Glutamatergic neuron (in vitro differentiated cells): Measurements from ENCODE around the gene MYO18B. TPM values are rescaled to one million over a fixed set of nuclear protein-coding genes. Genes with fewer than 3 reads are reported as not detected.

Experiments
- DNase-seq: peaks from one replicate; pipeline ENCODE4 v3.0.0; 2022
- H3K27ac Mint-ChIP-seq: one replicate; pipeline ENCODE4 v1.8.0; 2020; ENCODE audit warnings: mild to moderate bottlenecking, mixed read lengths, inconsistent platforms; ENCODE audit not compliant: unreplicated experiment
- H3K27me3 Mint-ChIP-seq: one replicate; pipeline ENCODE4 v1.8.0; 2020; ENCODE audit warnings: mild to moderate bottlenecking, moderate library complexity, mixed read lengths, inconsistent platforms; ENCODE audit not compliant: unreplicated experiment
- H3K36me3 Mint-ChIP-seq: one replicate; pipeline ENCODE4 v1.8.0; 2020; ENCODE audit warnings: mild to moderate bottlenecking, mixed read lengths, inconsistent platforms; ENCODE audit not compliant: unreplicated experiment
- H3K4me1 Mint-ChIP-seq: one replicate; pipeline ENCODE4 v1.8.0; 2020; ENCODE audit warnings: mild to moderate bottlenecking, low read depth, mixed read lengths, inconsistent platforms; ENCODE audit not compliant: unreplicated experiment
- H3K4me3 Mint-ChIP-seq: one replicate; pipeline ENCODE4 v1.8.0; 2020; ENCODE audit warnings: mild to moderate bottlenecking, mixed read lengths, inconsistent platforms; ENCODE audit not compliant: unreplicated experiment
- H3K9me3 Mint-ChIP-seq: one replicate; pipeline ENCODE4 v1.8.0; 2020; ENCODE audit warnings: mild to moderate bottlenecking, moderate library complexity, mixed read lengths, inconsistent platforms; ENCODE audit not compliant: unreplicated experiment
- CTCF ChIP-seq: fragments of 200-600 bp; sonication (generic); IDR thresholded peaks from one replicate; pipeline ENCODE4 v1.5.0; 2021; ENCODE audit not compliant: partially characterized antibody, unreplicated experiment
- total RNA-seq: library from RNA; stranded (reverse); fragmentation: NEBNext Ultra II Directional; extraction: Animal tissue kit (Norgen Biotek cat#: 25700); gene quantifications from one replicate; pipeline ENCODE4 v1.2.1, GENCODE V29; 2021; ENCODE audit not compliant: unreplicated experiment

Gene MYO18B
- total RNA-seq, 1 donor from 2014 or later: 0.25 TPM

GRCh38 chr22:26031641-26032040 is 289.7 kb downstream of the MYO18B start:
- no peak for DNase-seq
- Mint-ChIP-seq H3K4me1 (no peaks in the 10 kb centered on the region), H3K27ac (no peak overlapping the region), H3K27me3 (peaks cover 6% of the 10 kb centered on the region), H3K4me3 (no peak overlapping the region), H3K36me3 (peaks cover 12% of the 10 kb centered on the region), H3K9me3 (peaks cover 8% of the 10 kb centered on the region)
- no peak for TF ChIP-seq CTCF

- H3K27me3 Mint-ChIP-seq: peaks cover 4% of the 10 kb centered on the region
- peaks cover 16% of the 10 kb centered on the region for H3K36me3 Mint-ChIP-seq
- DNase-seq: no peak
- no peak overlapping the region for H3K27ac Mint-ChIP-seq
- H3K4me3 Mint-ChIP-seq: no peak overlapping the region
- no peak for TF ChIP-seq CTCF
- peaks cover 8% of the 10 kb centered on the region for H3K9me3 Mint-ChIP-seq
- no peaks in the 10 kb centered on the region for H3K4me1 Mint-ChIP-seq
Measured at GRCh38 chr22:26033071-26033470, 291.1 kb downstream of the MYO18B start.

GRCh38 chr22:26033586-26033985 is 291.6 kb downstream of the MYO18B start:
- peaks cover 5% of the 10 kb centered on the region for H3K9me3 Mint-ChIP-seq
- no peaks in the 10 kb centered on the region for H3K4me1 Mint-ChIP-seq
- no peak overlapping the region for H3K4me3 Mint-ChIP-seq
- DNase-seq: no peak
- TF ChIP-seq CTCF: no peak
- H3K27ac Mint-ChIP-seq: no peak overlapping the region
- peaks cover 5% of the 10 kb centered on the region for H3K27me3 Mint-ChIP-seq
- peaks cover 16% of the 10 kb centered on the region for H3K36me3 Mint-ChIP-seq

GRCh38 chr22:26035523-26035922 is 293.5 kb downstream of the MYO18B start:
- peaks cover 16% of the 10 kb centered on the region for H3K36me3 Mint-ChIP-seq
- DNase-seq: no peak
- TF ChIP-seq CTCF: no peak
- H3K27ac Mint-ChIP-seq: no peak overlapping the region
- peaks cover 5% of the 10 kb centered on the region for H3K27me3 Mint-ChIP-seq
- H3K9me3 Mint-ChIP-seq: peaks cover 5% of the 10 kb centered on the region
- H3K4me1 Mint-ChIP-seq: no peaks in the 10 kb centered on the region
- no peak overlapping the region for H3K4me3 Mint-ChIP-seq

- peaks cover 7% of the 10 kb centered on the region for H3K9me3 Mint-ChIP-seq
- H3K4me1 Mint-ChIP-seq: no peaks in the 10 kb centered on the region
- TF ChIP-seq CTCF: no peak
Measured at GRCh38 chr22:26038365-26038764, 296.4 kb downstream of the MYO18B start.

More at GRCh38 chr22:26038365-26038764, 296.4 kb downstream of the MYO18B start:
- Mint-ChIP-seq H3K27me3 (peaks cover 5% of the 10 kb centered on the region), H3K4me3 (no peak overlapping the region), H3K27ac (no peak overlapping the region), H3K36me3 (peaks cover 16% of the 10 kb centered on the region)
- no peak for DNase-seq
